HepG2 (cell line): ENCODE measurements around the gene KCND1. TPM values are rescaled to one million over a fixed set of nuclear protein-coding genes. Genes with fewer than 3 reads are reported as not detected.

Source experiments
- ATAC-seq: fragments of 200-7000 bp; cut with Tn5 transposase; 3 replicates; pipeline ENCODE4 v1.9.1; 2020; ENCODE audit warnings: mild to moderate bottlenecking, moderate library complexity
- BruUV-seq: library from RNA; stranded (reverse); fragments of 400-500 nt; replicated peaks from 2 replicates; lab custom pipeline; 2021; lab: Mats Ljungman, UMichigan
- CTCF ChIA-PET: fragments of 300-600 bp; formaldehyde crosslinking; extraction: SDS; loops from one replicate; lab custom pipeline; 2021; ENCODE audit warnings: low total read pairs, inconsistent platforms, low intra/inter-chr PET ratio; lab: Yijun Ruan, JAX
- POLR2A ChIA-PET: fragments of 350-600 bp; sonication (Branson Sonifier 250); formaldehyde crosslinking; loops from one replicate; lab custom pipeline; 2020; ENCODE audit warnings: antibody characterized with exemption, inconsistent platforms; lab: Yijun Ruan, JAX
- DNase-seq: peaks from one replicate; pipeline ENCODE4 v3.0.0-alpha.2; 2015; ENCODE audit warnings: low spot score
- FAIRE-seq: peaks from 3 replicates; lab custom pipeline; 2011; peaks lifted over from hg19 to GRCh38; lab: Jason Lieb, UNC
- H2AFZ ChIP-seq: one replicate; pipeline ENCODE4 v1.6.1; 2011; ENCODE audit warnings: low read length, inconsistent platforms
- H3K27ac ChIP-seq: fragments of 300-600 bp; 3 replicates; pipeline ENCODE4 v1.8.0; 2011; ENCODE audit warnings: mixed run types, mild to moderate bottlenecking, mixed read lengths, low read length, inconsistent platforms; ENCODE audit not compliant: insufficient read depth; ENCODE audit errors: extremely low read length
- H3K27me3 ChIP-seq, 2 experiments: fragments of 200-600 bp in 1 of 2; 2 replicates in 1 of 2; 3 replicates in 1 of 2; pipeline versions ENCODE4 v1.6.0 to v1.8.0; 2011; ENCODE audit warnings: low read length in 2 of 2, mild to moderate bottlenecking in 2 of 2, moderate library complexity in 2 of 2, inconsistent platforms in 1 of 2; ENCODE audit not compliant: insufficient read depth in 2 of 2, control insufficient read depth in 1 of 2
- H3K36me3 ChIP-seq, 2 experiments: fragments of 200-600 bp in 1 of 2; replicated peaks in 1 of 2; 2 replicates in 1 of 2; 3 replicates in 1 of 2; pipeline versions ENCODE4 v1.5.1 to v1.8.0; 2011; ENCODE audit warnings: low read length in 2 of 2, inconsistent platforms in 1 of 2; ENCODE audit not compliant: insufficient read depth in 2 of 2, control insufficient read depth in 1 of 2
- H3K4me1 ChIP-seq: 2 replicates; pipeline ENCODE4 v1.5.1; 2012; ENCODE audit warnings: low read length, inconsistent platforms; ENCODE audit not compliant: insufficient read depth
- H3K4me2 ChIP-seq: 2 replicates; pipeline ENCODE4 v1.6.0; 2011; ENCODE audit warnings: low read depth, low read length, inconsistent platforms
- H3K4me3 ChIP-seq, 3 experiments: fragments of 200-600 bp in 1 of 3; sonication (generic), shearing (Covaris generic) in 1 of 3; replicated peaks in 1 of 3; 2 replicates each; pipeline ENCODE4 v1.5.1; 2011 to 2016; ENCODE audit warnings: low read length in 3 of 3, inconsistent platforms in 2 of 3, low read depth in 2 of 3, mild to moderate bottlenecking in 2 of 3, control low read depth in 1 of 3, mixed read lengths in 1 of 3; ENCODE audit not compliant: insufficient read depth in 1 of 3
- H3K79me2 ChIP-seq: one replicate; pipeline ENCODE4 v1.6.1; 2011; ENCODE audit warnings: low read length, inconsistent platforms; ENCODE audit not compliant: insufficient read depth
- H3K9ac ChIP-seq: 2 replicates; pipeline ENCODE4 v1.6.0; 2011; ENCODE audit warnings: mild to moderate bottlenecking, low read depth, low read length, inconsistent platforms; ENCODE audit not compliant: insufficient read depth
- H3K9me3 ChIP-seq: 2 replicates; pipeline ENCODE4 v1.5.1; 2012; ENCODE audit warnings: mild to moderate bottlenecking, low read length
- H4K20me1 ChIP-seq: 2 replicates; pipeline ENCODE4 v1.6.0; 2011; ENCODE audit warnings: inconsistent platforms, mild to moderate bottlenecking, low read length, moderate library complexity; ENCODE audit not compliant: insufficient read depth
- ATF1 ChIP-seq: IDR thresholded peaks from 2 replicates; pipeline ENCODE4 v1.6.1; 2016; ENCODE audit warnings: mild to moderate bottlenecking, control low read depth
- EEA1 ChIP-seq: sonication (generic); formaldehyde crosslinking; IDR thresholded peaks from 2 replicates; pipeline ENCODE4 v1.5.1; 2020; ENCODE audit warnings: mild to moderate bottlenecking, missing genetic modification reagents, borderline replicate concordance
- FOXO1 ChIP-seq: sonication (generic); formaldehyde crosslinking; IDR thresholded peaks from 2 replicates; pipeline ENCODE4 v1.4.0; 2020; ENCODE audit warnings: missing genetic modification reagents
- NCOR1 ChIP-seq: fragments of 200-600 bp; sonication (generic); IDR thresholded peaks from 2 replicates; pipeline ENCODE4 v1.7.0; 2017; ENCODE audit warnings: antibody characterized with exemption, low read length, borderline replicate concordance
- PHB2 ChIP-seq: fragments of 450-650 bp; IDR thresholded peaks from 2 replicates; pipeline ENCODE4 v1.6.1; 2018; ENCODE audit not compliant: partially characterized antibody
- TRIM24 ChIP-seq: sonication (generic); formaldehyde crosslinking; IDR thresholded peaks from 2 replicates; pipeline ENCODE4 v1.8.0; 2022; ENCODE audit warnings: mild to moderate bottlenecking, missing genetic modification reagents
- ZNF678 ChIP-seq: sonication (generic); formaldehyde crosslinking; IDR thresholded peaks from 2 replicates; pipeline ENCODE4 v1.4.0; 2020; ENCODE audit warnings: mild to moderate bottlenecking, missing genetic modification reagents
- WGBS: methylation state at CpG from one replicate; pipeline ENCODE4 v1.1.6; 2017; ENCODE audit warnings: low lambda C conversion rate; 5-methylcytosine and 5-hydroxymethylcytosine counted together
- in situ Hi-C: cut with HindIII; loops from 2 replicates; pipeline ENCODE4 v1.10.0; 2017; ENCODE audit warnings: low pct_unique_long_range_greater_than_20kb; ENCODE audit not compliant: extremely low pct_ligation_motif_present
- intact Hi-C: fragments of 100-400 bp; cut with micrococcal nuclease; formaldehyde crosslinking; loops from one replicate; pipeline ENCODE4 v1.10.0; 2022; ENCODE audit not compliant: unreplicated experiment
- polyA plus RNA-seq, 8 experiments: library from polyadenylated mRNA; depleted of rRNA in 3 of 8; stranded (reverse) in 7 of 8; unstranded in 1 of 8; fragments of >200 nt; fragmentation: Illumina TruSeq in 4 of 8; extraction: Trizol in 4 of 8; gene quantifications; 2 replicates each; pipeline versions ENCODE4 v1.2.1 to v1.2.3, GENCODE V29; 2011 to 2016; ENCODE audit warnings: low read depth in 4 of 8, missing spikeins in 1 of 8, mixed read lengths in 1 of 8; ENCODE audit not compliant: insufficient read depth in 1 of 8
- total RNA-seq, 5 experiments: library from RNA; depleted of rRNA; stranded (reverse); fragments of >200 nt; fragmentation: Illumina TruSeq; extraction: Trizol; gene quantifications; 2 replicates each; pipeline ENCODE4 v1.2.3, GENCODE V29; 2016; ENCODE audit warnings: low read depth in 1 of 5
- TF ChIP-seq, protein P1 (sequence below), 2 experiments: sonication (generic) in 1 of 2; formaldehyde crosslinking in 1 of 2; IDR thresholded peaks; 2 replicates each; pipeline versions ENCODE4 v1.4.0 to v1.6.1; 2018 to 2020; ENCODE audit warnings: missing genetic modification reagents in 2 of 2, borderline replicate concordance in 1 of 2, low read depth in 1 of 2, mild to moderate bottlenecking in 1 of 2, missing biosample characterization in 1 of 2
- TF ChIP-seq, protein P2 (sequence below): sonication (generic); formaldehyde crosslinking; IDR thresholded peaks from 2 replicates; pipeline ENCODE4 v1.9.0; 2022; ENCODE audit warnings: low read depth, missing genetic modification reagents
- TF ChIP-seq, protein P3 (sequence below): sonication (generic); formaldehyde crosslinking; conservative IDR thresholded peaks from 2 replicates; pipeline ENCODE4 v1.8.1; 2023; ENCODE audit warnings: missing genetic modification reagents
- TF ChIP-seq, protein P4 (sequence below): sonication (generic); formaldehyde crosslinking; conservative IDR thresholded peaks from 2 replicates; pipeline ENCODE4 v1.5.0; 2020; ENCODE audit warnings: missing genetic modification reagents
- TF ChIP-seq, protein P5 (sequence below): sonication (generic); formaldehyde crosslinking; IDR thresholded peaks from 2 replicates; pipeline ENCODE4 v1.4.0; 2020; ENCODE audit warnings: missing genetic modification reagents

Gene KCND1
- total and polyA plus RNA-seq, 2 of the 13 experiments (the other 11 are each of a cell fraction or from before 2014, with no cell fraction given): 0.07 to 0.30 TPM

DNA sequence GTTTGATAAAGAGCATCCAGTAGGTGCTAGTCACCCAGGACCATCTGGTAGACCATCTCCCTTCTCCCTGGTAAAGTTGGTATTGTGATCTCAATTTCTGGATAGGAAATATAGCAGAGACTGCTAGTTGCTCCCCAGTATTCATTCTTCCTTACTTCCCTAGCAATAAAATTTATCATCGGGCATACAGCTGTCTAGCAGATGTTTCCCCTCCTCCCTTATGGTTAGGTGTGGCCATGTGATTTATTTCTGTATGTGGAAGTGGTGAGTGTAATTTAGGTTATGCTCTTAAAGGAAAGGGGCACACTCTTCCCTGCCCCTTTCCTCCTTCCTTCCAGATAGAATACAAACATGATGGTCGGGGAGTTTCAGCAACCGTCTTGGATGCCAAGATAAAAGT is 12.3 kb upstream of the KCND1 start:
- ATAC-seq (no peak), FAIRE-seq (no peak), DNase-seq (no peak)
- Histone ChIP-seq H3K9me3 (no peaks in the 10 kb centered on the region), H3K27ac (no peak overlapping the region), H3K9ac (no peak overlapping the region), H3K27me3 (no peaks in the 10 kb centered on the region), H2AFZ (no peak overlapping the region), H4K20me1 (no peaks in the 10 kb centered on the region), H3K4me3 (no peak overlapping the region), H3K4me1 (no peaks in the 10 kb centered on the region), H3K36me3 (peaks cover 13 to 26% of the 10 kb centered on the region in 2 experiments; a peak in 4 of 5 replicates), H3K79me2 (no peaks in the 10 kb centered on the region), H3K4me2 (no peak overlapping the region)
- 95% methylated on average over 3 of the region's 3 CpGs for WGBS
- BruUV-seq: no TSS peak
- POLR2A ChIA-PET: no interaction called here
- intact Hi-C loops (no loop called here), in situ Hi-C loops (no loop called here)
- CTCF ChIA-PET: no interaction called here
- TF ChIP-seq FOXO1 (CRISPR knock-in tag): no peak
- no peak for TF ChIP-seq EEA1 (CRISPR knock-in tag)
- TF ChIP-seq, protein P1, sequence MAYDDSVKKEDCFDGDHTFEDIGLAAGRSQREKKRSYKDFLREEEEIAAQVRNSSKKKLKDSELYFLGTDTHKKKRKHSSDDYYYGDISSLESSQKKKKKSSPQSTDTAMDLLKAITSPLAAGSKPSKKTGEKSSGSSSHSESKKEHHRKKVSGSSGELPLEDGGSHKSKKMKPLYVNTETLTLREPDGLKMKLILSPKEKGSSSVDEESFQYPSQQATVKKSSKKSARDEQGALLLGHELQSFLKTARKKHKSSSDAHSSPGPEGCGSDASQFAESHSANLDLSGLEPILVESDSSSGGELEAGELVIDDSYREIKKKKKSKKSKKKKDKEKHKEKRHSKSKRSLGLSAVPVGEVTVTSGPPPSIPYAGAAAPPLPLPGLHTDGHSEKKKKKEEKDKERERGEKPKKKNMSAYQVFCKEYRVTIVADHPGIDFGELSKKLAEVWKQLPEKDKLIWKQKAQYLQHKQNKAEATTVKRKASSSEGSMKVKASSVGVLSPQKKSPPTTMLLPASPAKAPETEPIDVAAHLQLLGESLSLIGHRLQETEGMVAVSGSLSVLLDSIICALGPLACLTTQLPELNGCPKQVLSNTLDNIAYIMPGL (CRISPR knock-in tag; IDR thresholded peaks at IDR 0.05; ENCODE audit: borderline replicate concordance in 1 of 2, low read depth in 1 of 2): no peak
- TF ChIP-seq, protein P2, sequence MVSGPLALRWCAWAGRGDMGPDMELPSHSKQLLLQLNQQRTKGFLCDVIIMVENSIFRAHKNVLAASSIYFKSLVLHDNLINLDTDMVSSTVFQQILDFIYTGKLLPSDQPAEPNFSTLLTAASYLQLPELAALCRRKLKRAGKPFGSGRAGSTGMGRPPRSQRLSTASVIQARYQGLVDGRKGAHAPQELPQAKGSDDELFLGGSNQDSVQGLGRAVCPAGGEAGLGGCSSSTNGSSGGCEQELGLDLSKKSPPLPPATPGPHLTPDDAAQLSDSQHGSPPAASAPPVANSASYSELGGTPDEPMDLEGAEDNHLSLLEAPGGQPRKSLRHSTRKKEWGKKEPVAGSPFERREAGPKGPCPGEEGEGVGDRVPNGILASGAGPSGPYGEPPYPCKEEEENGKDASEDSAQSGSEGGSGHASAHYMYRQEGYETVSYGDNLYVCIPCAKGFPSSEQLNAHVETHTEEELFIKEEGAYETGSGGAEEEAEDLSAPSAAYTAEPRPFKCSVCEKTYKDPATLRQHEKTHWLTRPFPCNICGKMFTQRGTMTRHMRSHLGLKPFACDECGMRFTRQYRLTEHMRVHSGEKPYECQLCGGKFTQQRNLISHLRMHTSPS (CRISPR knock-in tag): no peak
- no peak for TF ChIP-seq TRIM24 (CRISPR knock-in tag)
- TF ChIP-seq, protein P3, sequence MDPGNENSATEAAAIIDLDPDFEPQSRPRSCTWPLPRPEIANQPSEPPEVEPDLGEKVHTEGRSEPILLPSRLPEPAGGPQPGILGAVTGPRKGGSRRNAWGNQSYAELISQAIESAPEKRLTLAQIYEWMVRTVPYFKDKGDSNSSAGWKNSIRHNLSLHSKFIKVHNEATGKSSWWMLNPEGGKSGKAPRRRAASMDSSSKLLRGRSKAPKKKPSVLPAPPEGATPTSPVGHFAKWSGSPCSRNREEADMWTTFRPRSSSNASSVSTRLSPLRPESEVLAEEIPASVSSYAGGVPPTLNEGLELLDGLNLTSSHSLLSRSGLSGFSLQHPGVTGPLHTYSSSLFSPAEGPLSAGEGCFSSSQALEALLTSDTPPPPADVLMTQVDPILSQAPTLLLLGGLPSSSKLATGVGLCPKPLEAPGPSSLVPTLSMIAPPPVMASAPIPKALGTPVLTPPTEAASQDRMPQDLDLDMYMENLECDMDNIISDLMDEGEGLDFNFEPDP: no peak
- no peak for TF ChIP-seq PHB2
- TF ChIP-seq ZNF678 (CRISPR knock-in tag): no peak
- no peak for TF ChIP-seq ATF1 (CRISPR knock-in tag)
- TF ChIP-seq, protein P4, sequence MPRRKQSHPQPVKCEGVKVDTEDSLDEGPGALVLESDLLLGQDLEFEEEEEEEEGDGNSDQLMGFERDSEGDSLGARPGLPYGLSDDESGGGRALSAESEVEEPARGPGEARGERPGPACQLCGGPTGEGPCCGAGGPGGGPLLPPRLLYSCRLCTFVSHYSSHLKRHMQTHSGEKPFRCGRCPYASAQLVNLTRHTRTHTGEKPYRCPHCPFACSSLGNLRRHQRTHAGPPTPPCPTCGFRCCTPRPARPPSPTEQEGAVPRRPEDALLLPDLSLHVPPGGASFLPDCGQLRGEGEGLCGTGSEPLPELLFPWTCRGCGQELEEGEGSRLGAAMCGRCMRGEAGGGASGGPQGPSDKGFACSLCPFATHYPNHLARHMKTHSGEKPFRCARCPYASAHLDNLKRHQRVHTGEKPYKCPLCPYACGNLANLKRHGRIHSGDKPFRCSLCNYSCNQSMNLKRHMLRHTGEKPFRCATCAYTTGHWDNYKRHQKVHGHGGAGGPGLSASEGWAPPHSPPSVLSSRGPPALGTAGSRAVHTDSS: no peak
- TF ChIP-seq NCOR1: no peak
- TF ChIP-seq, protein P5, sequence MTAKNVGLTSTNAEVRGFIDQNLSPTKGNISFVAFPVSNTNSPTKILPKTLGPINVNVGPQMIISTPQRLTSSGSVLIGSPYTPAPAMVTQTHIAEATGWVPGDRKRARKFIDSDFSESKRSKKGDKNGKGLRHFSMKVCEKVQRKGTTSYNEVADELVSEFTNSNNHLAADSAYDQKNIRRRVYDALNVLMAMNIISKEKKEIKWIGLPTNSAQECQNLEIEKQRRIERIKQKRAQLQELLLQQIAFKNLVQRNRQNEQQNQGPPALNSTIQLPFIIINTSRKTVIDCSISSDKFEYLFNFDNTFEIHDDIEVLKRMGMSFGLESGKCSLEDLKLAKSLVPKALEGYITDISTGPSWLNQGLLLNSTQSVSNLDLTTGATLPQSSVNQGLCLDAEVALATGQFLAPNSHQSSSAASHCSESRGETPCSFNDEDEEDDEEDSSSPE (CRISPR knock-in tag): no peak
